Fibroblast of lung (primary cell): ENCODE measurements around the gene ZNF223.

Experiments used
- EZH2 ChIP-seq: IDR thresholded peaks from 2 replicates; pipeline ENCODE4 v1.5.1; 2012; ENCODE audit warnings: low read length, control low read depth, mild to moderate bottlenecking; ENCODE audit errors: missing control alignments
- TF ChIP-seq, protein P1 (sequence below), 2 donors: IDR thresholded peaks in 1 of 2; conservative IDR thresholded peaks in 1 of 2; 1 replicate in 1 of 2; 2 replicates in 1 of 2; pipeline ENCODE4 v1.5.1; 2011 to 2012; ENCODE audit warnings: low read length in 2 of 2, control low read depth in 1 of 2, inconsistent platforms in 1 of 2, low read depth in 1 of 2, mild to moderate bottlenecking in 1 of 2

DNA sequence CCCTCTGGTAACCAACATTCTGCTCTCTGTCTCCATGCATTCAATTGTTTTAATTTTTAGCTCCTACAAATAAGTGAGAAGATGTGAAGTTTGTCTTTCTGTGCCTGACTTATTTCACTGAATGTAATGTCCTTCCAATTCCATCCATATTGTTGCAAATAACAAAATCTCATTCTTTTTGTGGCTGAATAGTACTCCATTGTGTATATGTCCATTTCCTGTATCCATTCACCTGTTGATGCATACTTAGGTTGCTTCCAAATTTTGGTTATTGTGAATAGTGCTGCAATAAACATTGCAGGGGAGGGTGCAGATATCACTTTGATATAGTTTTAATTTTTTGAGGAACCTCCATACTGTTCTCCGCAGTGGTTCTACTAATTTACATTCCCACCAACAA is 17.6 kb downstream of the ZNF223 start:
- TF ChIP-seq, protein P1, sequence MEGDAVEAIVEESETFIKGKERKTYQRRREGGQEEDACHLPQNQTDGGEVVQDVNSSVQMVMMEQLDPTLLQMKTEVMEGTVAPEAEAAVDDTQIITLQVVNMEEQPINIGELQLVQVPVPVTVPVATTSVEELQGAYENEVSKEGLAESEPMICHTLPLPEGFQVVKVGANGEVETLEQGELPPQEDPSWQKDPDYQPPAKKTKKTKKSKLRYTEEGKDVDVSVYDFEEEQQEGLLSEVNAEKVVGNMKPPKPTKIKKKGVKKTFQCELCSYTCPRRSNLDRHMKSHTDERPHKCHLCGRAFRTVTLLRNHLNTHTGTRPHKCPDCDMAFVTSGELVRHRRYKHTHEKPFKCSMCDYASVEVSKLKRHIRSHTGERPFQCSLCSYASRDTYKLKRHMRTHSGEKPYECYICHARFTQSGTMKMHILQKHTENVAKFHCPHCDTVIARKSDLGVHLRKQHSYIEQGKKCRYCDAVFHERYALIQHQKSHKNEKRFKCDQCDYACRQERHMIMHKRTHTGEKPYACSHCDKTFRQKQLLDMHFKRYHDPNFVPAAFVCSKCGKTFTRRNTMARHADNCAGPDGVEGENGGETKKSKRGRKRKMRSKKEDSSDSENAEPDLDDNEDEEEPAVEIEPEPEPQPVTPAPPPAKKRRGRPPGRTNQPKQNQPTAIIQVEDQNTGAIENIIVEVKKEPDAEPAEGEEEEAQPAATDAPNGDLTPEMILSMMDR (conservative IDR thresholded peaks at IDR 0.05 in 1 of 2, IDR thresholded peaks at IDR 0.05 in 1 of 2; ENCODE audit: low read depth in 1 of 2, low read length in 2 of 2): no peak
- no peak for TF ChIP-seq EZH2
